HEK293T (cell line): ENCODE data around the gene APBA2.

Experiments used
- BHLHE40 ChIP-seq: fragments of 450-650 bp; IDR thresholded peaks from 2 replicates; pipeline ENCODE4 v1.6.1; 2016; ENCODE audit warnings: mild to moderate bottlenecking, moderate library complexity, borderline replicate concordance
- ELF4 ChIP-seq: fragments of 450-650 bp; IDR thresholded peaks from 2 replicates; pipeline ENCODE4 v1.6.1; 2017; ENCODE audit warnings: antibody characterized with exemption
- FOXA1 ChIP-seq: fragments of 450-650 bp; IDR thresholded peaks from 2 replicates; pipeline ENCODE4 v1.6.1; 2016; ENCODE audit warnings: mild to moderate bottlenecking
- FOXM1 ChIP-seq: fragments of 450-650 bp; IDR thresholded peaks from 2 replicates; pipeline ENCODE4 v1.6.1; 2017; ENCODE audit warnings: mild to moderate bottlenecking, borderline replicate concordance
- LEF1 ChIP-seq: fragments of 450-650 bp; IDR thresholded peaks from 2 replicates; pipeline ENCODE4 v1.6.1; 2017; ENCODE audit warnings: mild to moderate bottlenecking, borderline replicate concordance
- SP1 ChIP-seq: fragments of 450-650 bp; IDR thresholded peaks from 2 replicates; pipeline ENCODE4 v1.6.1; 2017
- SUZ12 ChIP-seq: fragments of 450-650 bp; IDR thresholded peaks from 2 replicates; pipeline ENCODE4 v1.6.1; 2016; ENCODE audit warnings: mild to moderate bottlenecking
- TARDBP ChIP-seq: fragments of 450-650 bp; IDR thresholded peaks from 2 replicates; pipeline ENCODE4 v1.6.1; 2016
- ZNF384 ChIP-seq: fragments of 450-650 bp; IDR thresholded peaks from 2 replicates; pipeline ENCODE4 v1.6.1; 2016

GRCh38 chr15:29003191-29003839 is 117.5 kb downstream of the APBA2 start:
- TF ChIP-seq SP1 (no peak), FOXM1 (no peak), TARDBP (no peak), BHLHE40 (no peak), ELF4 (no peak), ZNF384 (no peak), FOXA1 (no peak), SUZ12 (no peak), LEF1 (no peak)
